ENCODE results near the gene CASP9. TPM values are rescaled to one million over a fixed set of nuclear protein-coding genes. Genes with fewer than 3 reads are reported as not detected.

Gene CASP9
- total and polyA plus RNA-seq, 10 of the 15 experiments (the other 5 are each of a cell fraction or from before 2014, with no cell fraction given) = 2.7 to 14.6 (median 7.6) TPM

GRCh38 chr1:15504436-15504835 lies 19.6 kb downstream of the CASP9 start:
- TF ChIP-seq ATF7 (IDR thresholded peaks at IDR 0.05; ENCODE audit: low read depth) (no peak), TCF7 (IDR thresholded peaks at IDR 0.05; ENCODE audit: borderline replicate concordance) (no peak), RAD21 (IDR thresholded peaks at IDR 0.05; ENCODE audit: insufficient read depth, low read depth, low read length) (no peak), LARP7 (IDR thresholded peaks at IDR 0.05) (no peak), JUND (IDR thresholded peaks at IDR 0.05; ENCODE audit: low read depth, low read length) (no peak), YY1 (IDR thresholded peaks at IDR 0.05; ENCODE audit: low read depth, low read length) (no peak), SMAD5 (IDR thresholded peaks at IDR 0.05; ENCODE audit: low read depth) (no peak), USF1 (IDR thresholded peaks at IDR 0.05; ENCODE audit: borderline replicate concordance, extremely low read length, insufficient read depth, low read depth, low read length) (no peak), MXI1 (IDR thresholded peaks at IDR 0.05; ENCODE audit: low read depth, low read length) (no peak), TCF12 (IDR thresholded peaks at IDR 0.05; ENCODE audit: low read depth, low read length) (no peak), MEF2A (IDR thresholded peaks at IDR 0.05; ENCODE audit: insufficient read depth, low read depth, low read length) (no peak), SP1 (IDR thresholded peaks at IDR 0.05; ENCODE audit: low read depth, low read length) (no peak), MTA3 (IDR thresholded peaks at IDR 0.05; ENCODE audit: borderline replicate concordance, low read length) (no peak), RCOR1 (conservative IDR thresholded peaks at IDR 0.05; ENCODE audit: low read depth, low read length) (no peak), JUNB (IDR thresholded peaks at IDR 0.05) (no peak), SMC3 (IDR thresholded peaks at IDR 0.05; ENCODE audit: borderline replicate concordance, low read length) (no peak), MTA2 (IDR thresholded peaks at IDR 0.05; ENCODE audit: low read depth) (no peak)
- TF ChIP-seq, protein P1, sequence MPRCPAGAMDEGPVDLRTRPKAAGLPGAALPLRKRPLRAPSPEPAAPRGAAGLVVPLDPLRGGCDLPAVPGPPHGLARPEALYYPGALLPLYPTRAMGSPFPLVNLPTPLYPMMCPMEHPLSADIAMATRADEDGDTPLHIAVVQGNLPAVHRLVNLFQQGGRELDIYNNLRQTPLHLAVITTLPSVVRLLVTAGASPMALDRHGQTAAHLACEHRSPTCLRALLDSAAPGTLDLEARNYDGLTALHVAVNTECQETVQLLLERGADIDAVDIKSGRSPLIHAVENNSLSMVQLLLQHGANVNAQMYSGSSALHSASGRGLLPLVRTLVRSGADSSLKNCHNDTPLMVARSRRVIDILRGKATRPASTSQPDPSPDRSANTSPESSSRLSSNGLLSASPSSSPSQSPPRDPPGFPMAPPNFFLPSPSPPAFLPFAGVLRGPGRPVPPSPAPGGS (IDR thresholded peaks at IDR 0.05; ENCODE audit: borderline replicate concordance, insufficient read depth, low read depth, low read length, poor library complexity, severe bottlenecking) = no peak
- DNase-seq (ENCODE audit: low read depth, low spot score) (no peak), FAIRE-seq (no peak), ATAC-seq (no peak)
- Histone ChIP-seq H3K36me3 (ENCODE audit: control insufficient read depth in 2 of 2, insufficient read depth in 2 of 2, low read length in 1 of 2) (peaks cover 0 to 5% of the 10 kb centered on the region in 2 experiments; a peak in 2 of 4 replicates), H3K9ac (ENCODE audit: control insufficient read depth, insufficient read depth, low read length) (no peak overlapping the region), H3K4me3 (no peak overlapping the region), H2AFZ (ENCODE audit: control insufficient read depth, low read depth, low read length) (no peak overlapping the region), H4K20me1 (ENCODE audit: control insufficient read depth, insufficient read depth) (no peaks in the 10 kb centered on the region), H3K9me3 (replicated peaks; ENCODE audit: control insufficient read depth, insufficient read depth, low read length) (no peaks in the 10 kb centered on the region), H3K4me2 (ENCODE audit: control insufficient read depth, insufficient read depth) (no peak overlapping the region), H3K4me1 (ENCODE audit: control insufficient read depth, insufficient read depth, low read length) (no peaks in the 10 kb centered on the region), H3K27ac (ENCODE audit: control insufficient read depth, insufficient read depth) (no peak overlapping the region), H3K27me3 (replicated peaks in 1 of 2; ENCODE audit: control insufficient read depth in 2 of 2, insufficient read depth in 2 of 2, low read length in 1 of 2) (no peaks in the 10 kb centered on the region), H3K79me2 (ENCODE audit: control insufficient read depth, insufficient read depth, low read length) (no peaks in the 10 kb centered on the region)
- RAD21 ChIA-PET (ENCODE audit: unreplicated experiment) = interaction anchor here (0.6 kb wide), 1 partner anchor 171 kb away, joined by 4 read pairs; no protein-coding TSS in a partner anchor
- in situ Hi-C loops (cut with MboI) (no loop called here), intact Hi-C loops (cut with micrococcal nuclease; ENCODE audit: unreplicated experiment) (no loop called here)
- SMC1A ChIA-PET (ENCODE audit: uncharacterized antibody, unreplicated experiment) = no interaction called here
- WGBS (ENCODE audit: insufficient coverage, insufficient replicate concordance, low lambda C conversion rate, missing lambda C conversion rate) = 95% methylated on average over 4 of the region's 4 CpGs
- POLR2A ChIA-PET = no interaction called here
- no TSS peak for BruUV-seq (replicated peaks)
- CTCF ChIA-PET = no interaction called here

Measured in GM12878 (cell line).